ENCODE measurements around the gene DNLZ.

- TF ChIP-seq TAF1 (IDR thresholded peaks at IDR 0.05; ENCODE audit: low read depth, low read length) (no peak), POLR2A (IDR thresholded peaks at IDR 0.05; ENCODE audit: low read depth, low read length) (no peak), POLR2AphosphoS5 (IDR thresholded peaks at IDR 0.05; ENCODE audit: low read depth, low read length) (no peak), SPI1 (IDR thresholded peaks at IDR 0.05; ENCODE audit: low read depth, low read length) (no peak), PAX5 (IDR thresholded peaks at IDR 0.05; ENCODE audit: insufficient read depth, low read length, severe bottlenecking) (no peak)
Observed at GRCh38 chr9:136321561-136321960, 42.0 kb downstream of the DNLZ start.

Measured in GM12891 (cell line).